H1 (cell line): ENCODE results near the gene TRABD. TPM values are rescaled to one million over a fixed set of nuclear protein-coding genes. Genes with fewer than 3 reads are reported as not detected.

ENCODE experiments used
- CTCF ChIA-PET: fragments of 300-600 bp; sonication (Branson Sonifier 250); formaldehyde crosslinking; loops from one replicate; lab custom pipeline; 2021; ENCODE audit not compliant: partially characterized antibody; lab: Charles Lee
- POLR2A ChIA-PET: fragments of 300-600 bp; sonication (Branson Sonifier 250); formaldehyde crosslinking; loops from one replicate; lab custom pipeline; 2021; ENCODE audit warnings: inconsistent platforms; ENCODE audit not compliant: partially characterized antibody; lab: Charles Lee
- DNase-seq, 2 experiments: peaks; one replicate each; pipeline versions ENCODE4 v3.0.0 to v3.0.0-alpha.2; 2010 to 2022; ENCODE audit warnings: low spot score in 2 of 2, low read depth in 1 of 2, mixed read lengths in 1 of 2
- FAIRE-seq: peaks from 2 replicates; lab custom pipeline; 2011; peaks lifted over from hg19 to GRCh38; lab: Jason Lieb, UNC
- H2AFZ ChIP-seq: 2 replicates; pipeline ENCODE4 v1.8.1; 2012; ENCODE audit warnings: low read length, inconsistent platforms
- H2AK5ac ChIP-seq: 2 replicates; pipeline ENCODE4 v1.6.1; 2013; ENCODE audit warnings: low read depth, low read length
- H2BK120ac ChIP-seq: replicated peaks from 2 replicates; pipeline ENCODE3; 2013; ENCODE audit warnings: low read depth, low read length, inconsistent platforms
- H2BK12ac ChIP-seq: 2 replicates; pipeline ENCODE4 v1.6.1; 2013; ENCODE audit warnings: low read depth, low read length
- H2BK15ac ChIP-seq: 2 replicates; pipeline ENCODE4 v1.6.1; 2013; ENCODE audit warnings: low read length
- H2BK20ac ChIP-seq: 2 replicates; pipeline ENCODE4 v1.6.1; 2013; ENCODE audit warnings: low read length
- H2BK5ac ChIP-seq: 2 replicates; pipeline ENCODE4 v1.6.1; 2013; ENCODE audit warnings: low read depth, low read length
- H3K14ac ChIP-seq: 2 replicates; pipeline ENCODE4 v1.6.1; 2013; ENCODE audit warnings: inconsistent platforms; ENCODE audit not compliant: insufficient read length
- H3K18ac ChIP-seq: 2 replicates; pipeline ENCODE4 v1.6.1; 2013; ENCODE audit warnings: low read length; ENCODE audit errors: extremely low read depth
- H3K23ac ChIP-seq: 2 replicates; pipeline ENCODE4 v1.6.1; 2013; ENCODE audit warnings: inconsistent platforms; ENCODE audit not compliant: insufficient read length
- H3K23me2 ChIP-seq: 2 replicates; pipeline ENCODE4 v1.6.1; 2013; ENCODE audit warnings: low read depth, low read length
- H3K27ac ChIP-seq: 2 replicates; pipeline ENCODE4 v1.6.1; 2011; ENCODE audit warnings: low read depth, low read length, inconsistent platforms
- H3K27me3 ChIP-seq, 4 experiments: replicated peaks in 1 of 4; 1 replicate in 1 of 4; 2 replicates in 3 of 4; pipeline versions ENCODE4 v1.6.1 to v1.8.1; 2011 to 2013; ENCODE audit warnings: low read length in 3 of 4, mild to moderate bottlenecking in 3 of 4, inconsistent platforms in 2 of 4, mixed read lengths in 2 of 4, moderate library complexity in 1 of 4; ENCODE audit not compliant: control insufficient read depth in 3 of 4, insufficient read depth in 3 of 4; ENCODE audit errors: extremely low read depth in 1 of 4
- H3K36me3 ChIP-seq, 4 experiments: 2 replicates each; pipeline versions ENCODE4 v1.6.1 to v1.8.1; 2011 to 2013; ENCODE audit warnings: mild to moderate bottlenecking in 4 of 4, low read length in 3 of 4, moderate library complexity in 2 of 4, control low read depth in 1 of 4, inconsistent platforms in 1 of 4; ENCODE audit not compliant: insufficient read depth in 4 of 4, control insufficient read depth in 2 of 4
- H3K4ac ChIP-seq: replicated peaks from 2 replicates; pipeline ENCODE3; 2013; ENCODE audit warnings: low read length, low read depth, mixed read lengths, inconsistent platforms; ENCODE audit not compliant: insufficient read length
- H3K4me1 ChIP-seq, 4 experiments: replicated peaks in 1 of 4; 1 replicate in 1 of 4; 2 replicates in 3 of 4; pipeline versions ENCODE4 v1.6.1 to v1.8.1; 2011 to 2013; ENCODE audit warnings: low read length in 3 of 4, inconsistent platforms in 2 of 4, mixed read lengths in 1 of 4; ENCODE audit not compliant: insufficient read depth in 4 of 4, control insufficient read depth in 3 of 4
- H3K4me2 ChIP-seq, 2 experiments: 2 replicates each; pipeline versions ENCODE4 v1.6.1 to v1.8.1; 2011 to 2013; ENCODE audit warnings: low read depth in 2 of 2, low read length in 2 of 2, control low read depth in 1 of 2, inconsistent platforms in 1 of 2, mild to moderate bottlenecking in 1 of 2; ENCODE audit not compliant: insufficient read depth in 1 of 2
- H3K4me3 ChIP-seq, 4 experiments: fragments of 200-600, 300-600 bp in 1 of 4; sonication (generic), shearing (Covaris generic), sonication (Bioruptor Twin) in 1 of 4; 2 replicates each; pipeline versions ENCODE4 v1.5.1 to v1.8.1; 2011 to 2016; ENCODE audit warnings: low read length in 4 of 4, low read depth in 3 of 4, control low read depth in 2 of 4, inconsistent platforms in 2 of 4, mild to moderate bottlenecking in 2 of 4, mixed read lengths in 1 of 4, moderate library complexity in 1 of 4; ENCODE audit not compliant: insufficient read depth in 2 of 4; ENCODE audit errors: extremely low read depth in 1 of 4
- H3K56ac ChIP-seq: replicated peaks from 2 replicates; pipeline ENCODE3; 2013; ENCODE audit warnings: low read depth, mild to moderate bottlenecking, mixed read lengths, low read length, inconsistent platforms; ENCODE audit not compliant: insufficient read length
- H3K79me1 ChIP-seq: 2 replicates; pipeline ENCODE4 v1.6.1; 2013; ENCODE audit warnings: low read depth, low read length, control low read depth
- H3K79me2 ChIP-seq, 2 experiments: 2 replicates each; pipeline versions ENCODE4 v1.6.1 to v1.8.1; 2012 to 2013; ENCODE audit warnings: low read length in 2 of 2, mild to moderate bottlenecking in 2 of 2, inconsistent platforms in 1 of 2; ENCODE audit not compliant: insufficient read depth in 2 of 2, control insufficient read depth in 1 of 2
- H3K9ac ChIP-seq, 4 experiments: replicated peaks in 1 of 4; 1 replicate in 1 of 4; 2 replicates in 3 of 4; pipeline versions ENCODE4 v1.6.1 to v1.8.1; 2011 to 2013; ENCODE audit warnings: low read depth in 3 of 4, low read length in 3 of 4, control low read depth in 2 of 4, mild to moderate bottlenecking in 2 of 4, moderate library complexity in 2 of 4, inconsistent platforms in 1 of 4; ENCODE audit errors: extremely low read depth in 1 of 4
- H3K9me3 ChIP-seq, 2 experiments: 2 replicates each; pipeline versions ENCODE4 v1.6.1 to v1.8.1; 2012 to 2013; ENCODE audit warnings: mild to moderate bottlenecking in 2 of 2, moderate library complexity in 2 of 2, control low read depth in 1 of 2, inconsistent platforms in 1 of 2, low read depth in 1 of 2, low read length in 1 of 2, mixed read lengths in 1 of 2; ENCODE audit not compliant: insufficient read depth in 2 of 2
- H4K20me1 ChIP-seq, 2 experiments: replicated peaks in 1 of 2; 2 replicates each; pipeline versions ENCODE3 to v1.8.1; 2011 to 2013; ENCODE audit warnings: inconsistent platforms in 2 of 2, low read length in 2 of 2, mild to moderate bottlenecking in 1 of 2; ENCODE audit not compliant: insufficient read depth in 2 of 2, control insufficient read depth in 1 of 2
- H4K5ac ChIP-seq: 2 replicates; pipeline ENCODE4 v1.6.1; 2013; ENCODE audit warnings: low read length, low read depth, mixed read lengths, inconsistent platforms; ENCODE audit not compliant: insufficient read length
- H4K8ac ChIP-seq: 2 replicates; pipeline ENCODE4 v1.8.0; 2013; ENCODE audit warnings: mild to moderate bottlenecking, moderate library complexity, low read length, inconsistent platforms; ENCODE audit not compliant: insufficient read depth; ENCODE audit errors: extremely low read depth
- H4K91ac ChIP-seq: replicated peaks from 2 replicates; pipeline ENCODE3; 2013; ENCODE audit warnings: low read length, mixed read lengths, inconsistent platforms; ENCODE audit not compliant: insufficient read length
- CBX5 ChIP-seq: fragments of 300-800, 300-1000 bp; sonication (generic); IDR thresholded peaks from 2 replicates; pipeline ENCODE4 v1.7.1; 2016; ENCODE audit warnings: antibody characterized with exemption, low read length, low read depth
- KDM5A ChIP-seq: fragments of 200-600 bp; IDR thresholded peaks from 2 replicates; pipeline ENCODE4 v1.7.1; 2012; ENCODE audit warnings: mild to moderate bottlenecking, low read length, inconsistent platforms, mixed read lengths
- POLR2AphosphoS5 ChIP-seq: IDR thresholded peaks from 2 replicates; pipeline ENCODE4 v1.6.1; 2011; ENCODE audit warnings: low read depth, low read length
- WGBS, 2 experiments: shearing (Covaris generic) in 1 of 2; methylation state at CpG; one replicate each; pipeline versions ENCODE4 v1.1.6 to v1.1.7; 2013 to 2015; ENCODE audit warnings: low lambda C conversion rate in 2 of 2, mixed read lengths in 2 of 2, inconsistent platforms in 1 of 2, low coverage in 1 of 2, missing lambda C conversion rate in 1 of 2; ENCODE audit not compliant: insufficient replicate concordance in 2 of 2, insufficient coverage in 1 of 2, insufficient read length in 1 of 2; ENCODE audit errors: extremely low coverage in 1 of 2, missing lambda C conversion rate in 1 of 2; 5-methylcytosine and 5-hydroxymethylcytosine counted together
- polyA plus RNA-seq, 7 experiments: library from polyadenylated mRNA; depleted of rRNA in 3 of 7; stranded (reverse) in 5 of 7; unstranded in 2 of 7; fragments of >200 nt in 5 of 7; fragments of 200-250 nt in 2 of 7; gene quantifications; 1 replicate in 5 of 7; 2 replicates in 1 of 7; 4 replicates in 1 of 7; pipeline versions ENCODE4 v1.2.1 to v1.2.3, GENCODE V29; 2011 to 2013; ENCODE audit warnings: missing spikeins in 2 of 7, mixed read lengths in 2 of 7
- total RNA-seq: library from RNA; stranded (reverse); fragmentation: NEBNext Ultra II Directional; extraction: Animal tissue kit (Norgen Biotek cat#: 25700); gene quantifications from 2 replicates; pipeline ENCODE4 v1.2.1, GENCODE V29; 2021
- TF ChIP-seq, protein P1 (sequence below), 3 experiments: IDR thresholded peaks; 1 replicate in 2 of 3; 2 replicates in 1 of 3; pipeline versions ENCODE4 v1.5.1 to v1.6.1; 2011; ENCODE audit warnings: low read length in 3 of 3, mild to moderate bottlenecking in 3 of 3, inconsistent platforms in 2 of 3, low read depth in 1 of 3, moderate library complexity in 1 of 3; ENCODE audit not compliant: insufficient read depth in 1 of 3; ENCODE audit errors: control extremely low read depth in 1 of 3

The TRABD gene
- total and polyA plus RNA-seq, 2 of the 8 experiments (the other 6 are each of a cell fraction or from before 2014, with no cell fraction given) = 44.2 to 57.5 TPM

GRCh38 chr22:50160947-50161346 is 24.8 kb upstream of the TRABD start:
- H3K36me3 ChIP-seq = no peaks in the 10 kb centered on the region
- no peak for DNase-seq
- no peak overlapping the region for H2BK20ac ChIP-seq
- H3K4me1 ChIP-seq = peaks cover 0 to 8% (median 0%) of the 10 kb centered on the region in 4 experiments; a peak in 1 of 7 replicates
- no peaks in the 10 kb centered on the region for H3K79me1 ChIP-seq
- H3K56ac ChIP-seq = no peak overlapping the region
- no peak overlapping the region for H4K5ac ChIP-seq
- no peak overlapping the region for H3K4me2 ChIP-seq
- no peak overlapping the region for H2AFZ ChIP-seq
- no peak overlapping the region for H3K18ac ChIP-seq
- H3K4ac ChIP-seq = no peak overlapping the region
- no peaks in the 10 kb centered on the region for H4K20me1 ChIP-seq
- no peak overlapping the region for H2BK120ac ChIP-seq
- H4K91ac ChIP-seq = no peak overlapping the region
- H3K79me2 ChIP-seq = no peaks in the 10 kb centered on the region
- CTCF ChIA-PET = interaction anchor here (1.5 kb wide), 1 partner anchor 10 kb away, joined by 7 read pairs; no protein-coding TSS in a partner anchor
- no peak for FAIRE-seq
- POLR2A ChIA-PET = no interaction called here
- no peak overlapping the region for H2AK5ac ChIP-seq
- H3K9me3 ChIP-seq = peaks cover 0 to under 1% of the 10 kb centered on the region in 2 experiments; a peak in 1 of 4 replicates
- no peaks in the 10 kb centered on the region for H3K23me2 ChIP-seq
- no peak overlapping the region for H3K27ac ChIP-seq
- no peak overlapping the region for H4K8ac ChIP-seq
- no peak overlapping the region for H3K9ac ChIP-seq
- H3K14ac ChIP-seq = no peak overlapping the region
- WGBS, 2 experiments = 75% methylated on average over 5 of the region's 7 CpGs; no CpG with 5 or more reads in 1 of the 2 experiments
- TF ChIP-seq KDM5A (no peak), POLR2AphosphoS5 (no peak), CBX5 (no peak)
- TF ChIP-seq, protein P1, sequence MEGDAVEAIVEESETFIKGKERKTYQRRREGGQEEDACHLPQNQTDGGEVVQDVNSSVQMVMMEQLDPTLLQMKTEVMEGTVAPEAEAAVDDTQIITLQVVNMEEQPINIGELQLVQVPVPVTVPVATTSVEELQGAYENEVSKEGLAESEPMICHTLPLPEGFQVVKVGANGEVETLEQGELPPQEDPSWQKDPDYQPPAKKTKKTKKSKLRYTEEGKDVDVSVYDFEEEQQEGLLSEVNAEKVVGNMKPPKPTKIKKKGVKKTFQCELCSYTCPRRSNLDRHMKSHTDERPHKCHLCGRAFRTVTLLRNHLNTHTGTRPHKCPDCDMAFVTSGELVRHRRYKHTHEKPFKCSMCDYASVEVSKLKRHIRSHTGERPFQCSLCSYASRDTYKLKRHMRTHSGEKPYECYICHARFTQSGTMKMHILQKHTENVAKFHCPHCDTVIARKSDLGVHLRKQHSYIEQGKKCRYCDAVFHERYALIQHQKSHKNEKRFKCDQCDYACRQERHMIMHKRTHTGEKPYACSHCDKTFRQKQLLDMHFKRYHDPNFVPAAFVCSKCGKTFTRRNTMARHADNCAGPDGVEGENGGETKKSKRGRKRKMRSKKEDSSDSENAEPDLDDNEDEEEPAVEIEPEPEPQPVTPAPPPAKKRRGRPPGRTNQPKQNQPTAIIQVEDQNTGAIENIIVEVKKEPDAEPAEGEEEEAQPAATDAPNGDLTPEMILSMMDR (IDR thresholded peaks at IDR 0.05; ENCODE audit: control extremely low read depth in 1 of 3, insufficient read depth in 1 of 3, low read depth in 1 of 3, low read length in 3 of 3) = peak in 1 of 3 experiments; percentile 19; a peak in 1 of 4 replicates
- no peak overlapping the region for H2BK5ac ChIP-seq
- no peak overlapping the region for H2BK15ac ChIP-seq
- no peak overlapping the region for H2BK12ac ChIP-seq
- no peak overlapping the region for H3K4me3 ChIP-seq
- no peaks in the 10 kb centered on the region; a peak in 2 of 7 replicates for H3K27me3 ChIP-seq
- H3K23ac ChIP-seq = no peak overlapping the region
